HG02798 (cell line): ENCODE results near the gene VIPAS39.

Experiments used
- ATAC-seq: cut with Tn5 transposase; IDR thresholded peaks from one replicate; pipeline ENCODE4 v1.9.1; 2021; ENCODE audit warnings: mild to moderate bottlenecking; ENCODE audit not compliant: unreplicated experiment, poor library complexity

Gene VIPAS39

GRCh38 chr14:77457522-77458248 lies at the start of gene VIPAS39, which contains the start of gene AHSA1:
TSS of gene VIPAS39 (minus strand) at chr14:77457601. CDS start at chr14:77454102, 3,499 bp downstream.
TSS of gene AHSA1 (plus strand) at chr14:77458093. CDS start at chr14:77458190, 97 bp downstream.
- ATAC-seq = peak; percentile 93

GRCh38 chr14:77505031-77505430 lies 47.6 kb upstream of the VIPAS39 start:
- ATAC-seq = no peak

GRCh38 chr14:77503138-77503537 lies 45.7 kb upstream of the VIPAS39 start:
- ATAC-seq = no peak

GRCh38 chr14:77502109-77502782 lies 44.8 kb upstream of the VIPAS39 start:
- no peak for ATAC-seq

- peak; percentile 26 for ATAC-seq
Observed at GRCh38 chr14:77498984-77499527, 41.7 kb upstream of the VIPAS39 start.

- peak; percentile 83 for ATAC-seq
Observed at GRCh38 chr14:77498120-77498979, 40.9 kb upstream of the VIPAS39 start, which contains the start of gene ISM2. TSS of gene ISM2 (minus strand) at chr14:77498816. CDS start at chr14:77498793, 23 bp downstream.

- ATAC-seq = no peak
Observed at GRCh38 chr14:77495334-77495733, 37.9 kb upstream of the VIPAS39 start.

- ATAC-seq = no peak
Observed at GRCh38 chr14:77491056-77491455, 33.7 kb upstream of the VIPAS39 start.

- ATAC-seq = no peak
Observed at GRCh38 chr14:77490347-77490986, 33.1 kb upstream of the VIPAS39 start.

GRCh38 chr14:77489041-77489440 lies 31.6 kb upstream of the VIPAS39 start:
- no peak for ATAC-seq

GRCh38 chr14:77488558-77488957 lies 31.2 kb upstream of the VIPAS39 start:
- ATAC-seq = no peak

- ATAC-seq = no peak
Observed at GRCh38 chr14:77485901-77486678, 28.7 kb upstream of the VIPAS39 start.

- no peak for ATAC-seq
Observed at GRCh38 chr14:77485256-77485655, 27.9 kb upstream of the VIPAS39 start.

- no peak for ATAC-seq
Observed at GRCh38 chr14:77482422-77482821, 25.0 kb upstream of the VIPAS39 start.

- ATAC-seq = peak; percentile 84
Observed at GRCh38 chr14:77478796-77479195, 21.4 kb upstream of the VIPAS39 start.

- ATAC-seq = no peak
Observed at GRCh38 chr14:77478029-77478428, 20.6 kb upstream of the VIPAS39 start.

GRCh38 chr14:77475432-77476115 lies 18.2 kb upstream of the VIPAS39 start:
- no peak for ATAC-seq

GRCh38 chr14:77474479-77475177 lies 17.2 kb upstream of the VIPAS39 start:
- ATAC-seq = no peak
